ENCODE data around the gene PTPRM. TPM values are rescaled to one million over a fixed set of nuclear protein-coding genes. Genes with fewer than 3 reads are reported as not detected.

PTPRM gene
- total RNA-seq, 1 experiment from 2014 or later: 11.1 TPM

DNA sequence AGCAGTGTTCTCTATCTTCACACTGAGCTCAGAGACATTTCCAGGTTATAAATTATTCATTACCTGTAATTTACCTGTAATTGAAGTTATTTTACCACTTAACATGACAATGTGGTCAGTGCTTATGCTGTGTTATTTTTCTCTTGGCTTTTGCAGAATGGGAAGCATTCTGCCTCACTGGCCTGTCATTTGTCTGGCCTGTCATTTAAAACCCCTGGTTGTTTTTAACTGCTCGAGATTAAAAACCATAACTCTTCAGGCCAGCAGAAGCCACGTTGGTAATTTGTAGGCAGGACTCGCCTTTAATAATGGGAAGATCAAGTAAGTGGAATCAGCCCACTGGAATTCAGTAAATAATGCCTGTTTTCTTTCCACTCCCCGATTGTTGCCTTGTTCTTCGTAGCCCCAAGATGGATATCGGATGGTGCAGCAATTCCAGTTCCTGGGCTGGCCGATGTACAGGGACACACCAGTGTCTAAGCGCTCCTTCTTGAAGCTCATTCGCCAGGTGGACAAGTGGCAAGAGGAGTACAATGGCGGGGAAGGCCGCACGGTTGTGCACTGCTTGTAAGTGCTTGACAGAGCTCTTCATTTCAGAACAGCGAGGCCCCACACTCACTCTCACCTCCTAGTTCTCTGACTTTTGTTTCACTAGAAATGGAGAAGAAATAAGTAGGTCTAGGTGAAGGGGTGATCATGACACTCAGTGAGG lies 819.7 kb downstream of the PTPRM start:
- H3K27me3 Mint-ChIP-seq (ENCODE audit: low read depth): no peaks in the 10 kb centered on the region
- peaks cover 3% of the 10 kb centered on the region; the same call in 1 of the 2 replicates for H3K36me3 Mint-ChIP-seq
- H3K9me3 Mint-ChIP-seq: no peaks in the 10 kb centered on the region
- H3K27ac Mint-ChIP-seq: no peak overlapping the region
- H3K4me1 Mint-ChIP-seq: peaks cover 39% of the 10 kb centered on the region
- TF ChIP-seq RORB (CRISPR knock-in tag; IDR thresholded peaks at IDR 0.05): no peak
- TF ChIP-seq, protein P1, sequence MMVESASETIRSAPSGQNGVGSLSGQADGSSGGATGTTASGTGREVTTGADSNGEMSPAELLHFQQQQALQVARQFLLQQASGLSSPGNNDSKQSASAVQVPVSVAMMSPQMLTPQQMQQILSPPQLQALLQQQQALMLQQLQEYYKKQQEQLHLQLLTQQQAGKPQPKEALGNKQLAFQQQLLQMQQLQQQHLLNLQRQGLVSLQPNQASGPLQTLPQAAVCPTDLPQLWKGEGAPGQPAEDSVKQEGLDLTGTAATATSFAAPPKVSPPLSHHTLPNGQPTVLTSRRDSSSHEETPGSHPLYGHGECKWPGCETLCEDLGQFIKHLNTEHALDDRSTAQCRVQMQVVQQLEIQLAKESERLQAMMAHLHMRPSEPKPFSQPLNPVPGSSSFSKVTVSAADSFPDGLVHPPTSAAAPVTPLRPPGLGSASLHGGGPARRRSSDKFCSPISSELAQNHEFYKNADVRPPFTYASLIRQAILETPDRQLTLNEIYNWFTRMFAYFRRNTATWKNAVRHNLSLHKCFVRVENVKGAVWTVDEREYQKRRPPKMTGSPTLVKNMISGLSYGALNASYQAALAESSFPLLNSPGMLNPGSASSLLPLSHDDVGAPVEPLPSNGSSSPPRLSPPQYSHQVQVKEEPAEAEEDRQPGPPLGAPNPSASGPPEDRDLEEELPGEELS (CRISPR knock-in tag; IDR thresholded peaks at IDR 0.05): no peak
- TF ChIP-seq NFE2L1 (CRISPR knock-in tag; IDR thresholded peaks at IDR 0.05): no peak
- TF ChIP-seq TCF7 (CRISPR knock-in tag; IDR thresholded peaks at IDR 0.05; ENCODE audit: low read depth): no peak
- no peak for TF ChIP-seq GABPB1 (CRISPR knock-in tag; IDR thresholded peaks at IDR 0.05)
- no peak for TF ChIP-seq CREM (CRISPR knock-in tag; IDR thresholded peaks at IDR 0.05)
- TF ChIP-seq TEAD4 (CRISPR knock-in tag; IDR thresholded peaks at IDR 0.05): no peak
- no peak for ATAC-seq
- no peak for DNase-seq (ENCODE audit: low spot score)
- no peak overlapping the region for H3K4me3 Mint-ChIP-seq
- POLR2A ChIA-PET: no interaction called here
- CTCF ChIA-PET: interaction anchor here (0.6 to 0.8 kb wide), 2 partner anchors 19 to 1114 kb away, joined by 3 to 4 read pairs; no protein-coding TSS in a partner anchor

DNA sequence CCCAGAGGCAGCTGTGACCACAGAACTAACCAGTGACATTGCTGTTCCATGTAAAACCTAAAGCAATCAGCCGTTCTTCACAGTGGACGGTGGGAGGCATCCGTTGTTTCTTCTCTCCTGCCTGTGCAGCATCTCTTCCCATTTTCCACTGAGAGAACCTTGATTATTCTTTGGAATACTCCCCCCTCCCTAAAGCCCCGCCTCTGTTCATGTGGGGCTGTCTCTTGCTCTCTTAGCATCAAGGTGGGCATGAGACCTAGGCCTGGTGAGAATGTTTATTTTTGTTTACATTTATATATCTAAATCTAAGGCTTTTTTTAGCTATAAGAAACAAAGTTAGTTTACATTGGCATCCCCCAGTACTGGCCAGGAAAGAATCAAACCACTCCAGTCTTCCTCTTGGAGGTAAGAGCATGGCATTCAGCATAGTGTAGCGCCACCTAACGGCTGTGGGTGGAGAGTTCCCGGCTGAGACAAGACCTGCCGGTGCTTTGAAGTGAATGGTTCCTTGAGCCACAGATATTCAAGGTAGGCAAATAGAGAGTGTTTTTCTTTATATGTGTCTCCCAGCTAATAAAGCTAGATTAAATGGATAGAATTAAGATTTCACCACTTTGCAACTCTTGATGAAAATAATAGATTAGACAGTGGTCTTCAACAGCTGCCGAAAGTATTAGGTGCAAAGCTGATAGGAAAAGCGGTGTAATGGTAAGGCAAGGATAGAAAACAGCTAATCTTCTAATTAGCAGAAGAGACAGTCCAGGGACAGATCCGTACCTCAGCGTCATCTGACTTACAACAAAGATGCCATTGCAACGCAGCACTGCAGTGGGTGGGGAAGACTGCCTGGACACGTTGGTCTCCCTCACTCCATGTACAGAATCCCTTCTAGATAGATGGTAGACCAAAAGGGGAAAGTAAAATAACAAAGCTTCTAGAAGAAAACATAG lies 822.5 kb downstream of the PTPRM start:
- ChIA-PET POLR2A (no interaction called here), CTCF (interaction anchor here (0.5 to 1.9 kb wide), 30 partner anchors 8 to 1117 kb away, joined by 3 to 9 read pairs (median 3); no protein-coding TSS in a partner anchor)
- DNase-seq (ENCODE audit: low spot score): peak; percentile 88
- Mint-ChIP-seq H3K4me3 (no peak overlapping the region), H3K27me3 (ENCODE audit: low read depth) (no peaks in the 10 kb centered on the region), H3K9me3 (0 out of 2 replicates have a peak, but pooled peaks cover 3% of the 10 kb centered on the region), H3K4me1 (peaks cover 43% of the 10 kb centered on the region), H3K27ac (no peak overlapping the region), H3K36me3 (peaks cover 3% of the 10 kb centered on the region; the same call in 1 of the 2 replicates)
- TF ChIP-seq, protein P2, sequence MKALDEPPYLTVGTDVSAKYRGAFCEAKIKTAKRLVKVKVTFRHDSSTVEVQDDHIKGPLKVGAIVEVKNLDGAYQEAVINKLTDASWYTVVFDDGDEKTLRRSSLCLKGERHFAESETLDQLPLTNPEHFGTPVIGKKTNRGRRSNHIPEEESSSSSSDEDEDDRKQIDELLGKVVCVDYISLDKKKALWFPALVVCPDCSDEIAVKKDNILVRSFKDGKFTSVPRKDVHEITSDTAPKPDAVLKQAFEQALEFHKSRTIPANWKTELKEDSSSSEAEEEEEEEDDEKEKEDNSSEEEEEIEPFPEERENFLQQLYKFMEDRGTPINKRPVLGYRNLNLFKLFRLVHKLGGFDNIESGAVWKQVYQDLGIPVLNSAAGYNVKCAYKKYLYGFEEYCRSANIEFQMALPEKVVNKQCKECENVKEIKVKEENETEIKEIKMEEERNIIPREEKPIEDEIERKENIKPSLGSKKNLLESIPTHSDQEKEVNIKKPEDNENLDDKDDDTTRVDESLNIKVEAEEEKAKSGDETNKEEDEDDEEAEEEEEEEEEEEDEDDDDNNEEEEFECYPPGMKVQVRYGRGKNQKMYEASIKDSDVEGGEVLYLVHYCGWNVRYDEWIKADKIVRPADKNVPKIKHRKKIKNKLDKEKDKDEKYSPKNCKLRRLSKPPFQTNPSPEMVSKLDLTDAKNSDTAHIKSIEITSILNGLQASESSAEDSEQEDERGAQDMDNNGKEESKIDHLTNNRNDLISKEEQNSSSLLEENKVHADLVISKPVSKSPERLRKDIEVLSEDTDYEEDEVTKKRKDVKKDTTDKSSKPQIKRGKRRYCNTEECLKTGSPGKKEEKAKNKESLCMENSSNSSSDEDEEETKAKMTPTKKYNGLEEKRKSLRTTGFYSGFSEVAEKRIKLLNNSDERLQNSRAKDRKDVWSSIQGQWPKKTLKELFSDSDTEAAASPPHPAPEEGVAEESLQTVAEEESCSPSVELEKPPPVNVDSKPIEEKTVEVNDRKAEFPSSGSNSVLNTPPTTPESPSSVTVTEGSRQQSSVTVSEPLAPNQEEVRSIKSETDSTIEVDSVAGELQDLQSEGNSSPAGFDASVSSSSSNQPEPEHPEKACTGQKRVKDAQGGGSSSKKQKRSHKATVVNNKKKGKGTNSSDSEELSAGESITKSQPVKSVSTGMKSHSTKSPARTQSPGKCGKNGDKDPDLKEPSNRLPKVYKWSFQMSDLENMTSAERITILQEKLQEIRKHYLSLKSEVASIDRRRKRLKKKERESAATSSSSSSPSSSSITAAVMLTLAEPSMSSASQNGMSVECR (CRISPR knock-in tag; IDR thresholded peaks at IDR 0.05; ENCODE audit: borderline replicate concordance): no peak
- TF ChIP-seq, protein P3, sequence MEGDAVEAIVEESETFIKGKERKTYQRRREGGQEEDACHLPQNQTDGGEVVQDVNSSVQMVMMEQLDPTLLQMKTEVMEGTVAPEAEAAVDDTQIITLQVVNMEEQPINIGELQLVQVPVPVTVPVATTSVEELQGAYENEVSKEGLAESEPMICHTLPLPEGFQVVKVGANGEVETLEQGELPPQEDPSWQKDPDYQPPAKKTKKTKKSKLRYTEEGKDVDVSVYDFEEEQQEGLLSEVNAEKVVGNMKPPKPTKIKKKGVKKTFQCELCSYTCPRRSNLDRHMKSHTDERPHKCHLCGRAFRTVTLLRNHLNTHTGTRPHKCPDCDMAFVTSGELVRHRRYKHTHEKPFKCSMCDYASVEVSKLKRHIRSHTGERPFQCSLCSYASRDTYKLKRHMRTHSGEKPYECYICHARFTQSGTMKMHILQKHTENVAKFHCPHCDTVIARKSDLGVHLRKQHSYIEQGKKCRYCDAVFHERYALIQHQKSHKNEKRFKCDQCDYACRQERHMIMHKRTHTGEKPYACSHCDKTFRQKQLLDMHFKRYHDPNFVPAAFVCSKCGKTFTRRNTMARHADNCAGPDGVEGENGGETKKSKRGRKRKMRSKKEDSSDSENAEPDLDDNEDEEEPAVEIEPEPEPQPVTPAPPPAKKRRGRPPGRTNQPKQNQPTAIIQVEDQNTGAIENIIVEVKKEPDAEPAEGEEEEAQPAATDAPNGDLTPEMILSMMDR (IDR thresholded peaks at IDR 0.05): peak; percentile 83
- peak; percentile 96 for ATAC-seq

DNA sequence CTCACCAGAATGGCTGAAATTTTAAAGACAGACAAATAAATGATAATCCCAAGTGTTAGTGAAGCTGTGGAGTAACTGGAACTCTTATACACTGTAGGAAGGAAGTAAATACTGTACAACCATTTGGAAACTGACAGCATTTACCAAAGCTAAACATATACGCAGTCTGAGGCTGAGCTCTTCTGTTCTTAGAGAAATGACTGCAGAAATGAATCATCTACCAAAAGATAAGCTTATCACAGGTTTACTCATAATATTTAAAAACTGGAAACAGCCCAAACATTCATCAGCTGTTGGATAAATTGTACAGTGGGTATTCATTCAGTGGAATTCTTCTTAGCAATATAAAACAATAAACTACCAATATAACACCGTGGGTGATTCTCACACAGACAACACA lies 824.0 kb downstream of the PTPRM start:
- Mint-ChIP-seq H3K4me3 (no peak overlapping the region), H3K27ac (no peak overlapping the region), H3K9me3 (0 out of 2 replicates have a peak, but pooled peaks cover 3% of the 10 kb centered on the region), H3K36me3 (peaks cover 3% of the 10 kb centered on the region; the same call in 1 of the 2 replicates), H3K27me3 (ENCODE audit: low read depth) (no peaks in the 10 kb centered on the region), H3K4me1 (peaks cover 42% of the 10 kb centered on the region)
- ATAC-seq (no peak), DNase-seq (ENCODE audit: low spot score) (no peak)
- ChIA-PET CTCF (interaction anchor here (0.6 kb wide), 1 partner anchor 33 kb away, joined by 3 read pairs; no protein-coding TSS in a partner anchor), POLR2A (no interaction called here)
- no peak for TF ChIP-seq MYBL2 (CRISPR knock-in tag; IDR thresholded peaks at IDR 0.05)
- TF ChIP-seq, protein P4, sequence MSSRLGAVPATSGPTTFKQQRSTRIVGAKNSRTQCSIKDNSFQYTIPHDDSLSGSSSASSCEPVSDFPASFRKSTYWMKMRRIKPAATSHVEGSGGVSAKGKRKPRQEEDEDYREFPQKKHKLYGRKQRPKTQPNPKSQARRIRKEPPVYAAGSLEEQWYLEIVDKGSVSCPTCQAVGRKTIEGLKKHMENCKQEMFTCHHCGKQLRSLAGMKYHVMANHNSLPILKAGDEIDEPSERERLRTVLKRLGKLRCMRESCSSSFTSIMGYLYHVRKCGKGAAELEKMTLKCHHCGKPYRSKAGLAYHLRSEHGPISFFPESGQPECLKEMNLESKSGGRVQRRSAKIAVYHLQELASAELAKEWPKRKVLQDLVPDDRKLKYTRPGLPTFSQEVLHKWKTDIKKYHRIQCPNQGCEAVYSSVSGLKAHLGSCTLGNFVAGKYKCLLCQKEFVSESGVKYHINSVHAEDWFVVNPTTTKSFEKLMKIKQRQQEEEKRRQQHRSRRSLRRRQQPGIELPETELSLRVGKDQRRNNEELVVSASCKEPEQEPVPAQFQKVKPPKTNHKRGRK (CRISPR knock-in tag; IDR thresholded peaks at IDR 0.05; ENCODE audit: borderline replicate concordance): no peak
- no peak for TF ChIP-seq ZNF219 (CRISPR knock-in tag; IDR thresholded peaks at IDR 0.05; ENCODE audit: borderline replicate concordance)
- no peak for TF ChIP-seq NR1H2 (CRISPR knock-in tag; IDR thresholded peaks at IDR 0.05)
- TF ChIP-seq, protein P5, sequence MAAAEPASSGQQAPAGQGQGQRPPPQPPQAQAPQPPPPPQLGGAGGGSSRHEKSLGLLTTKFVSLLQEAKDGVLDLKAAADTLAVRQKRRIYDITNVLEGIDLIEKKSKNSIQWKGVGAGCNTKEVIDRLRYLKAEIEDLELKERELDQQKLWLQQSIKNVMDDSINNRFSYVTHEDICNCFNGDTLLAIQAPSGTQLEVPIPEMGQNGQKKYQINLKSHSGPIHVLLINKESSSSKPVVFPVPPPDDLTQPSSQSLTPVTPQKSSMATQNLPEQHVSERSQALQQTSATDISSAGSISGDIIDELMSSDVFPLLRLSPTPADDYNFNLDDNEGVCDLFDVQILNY (CRISPR knock-in tag; IDR thresholded peaks at IDR 0.05): no peak
- TF ChIP-seq NR2C2 (CRISPR knock-in tag; IDR thresholded peaks at IDR 0.05): no peak
- no peak for TF ChIP-seq IRF2 (CRISPR knock-in tag; IDR thresholded peaks at IDR 0.05; ENCODE audit: borderline replicate concordance, low read depth)
- TF ChIP-seq NFYB (CRISPR knock-in tag; conservative IDR thresholded peaks at IDR 0.05; ENCODE audit: low read depth): no peak
